HG03196 (cell line): ENCODE results near the gene SLC9B1.
"Not testable (repeated sequence)": the region's sequence is repeated elsewhere in the genome, so short reads cannot be mapped to it uniquely, and the experiment has no call there.

Experiments used
- ATAC-seq: cut with Tn5 transposase; IDR thresholded peaks from one replicate; pipeline ENCODE4 v1.9.1; 2021; ENCODE audit not compliant: unreplicated experiment

Gene SLC9B1

GRCh38 chr4:103011378-103012025 lies 8.0 kb downstream of the SLC9B1 start:
- no peak for ATAC-seq

- ATAC-seq, result no peak
Observed at GRCh38 chr4:103010804-103011203, 8.7 kb downstream of the SLC9B1 start.

GRCh38 chr4:103008875-103009729 lies 10.4 kb downstream of the SLC9B1 start:
- ATAC-seq, result no peak

GRCh38 chr4:103002551-103002950 lies 17.0 kb downstream of the SLC9B1 start:
- no peak for ATAC-seq

DNA sequence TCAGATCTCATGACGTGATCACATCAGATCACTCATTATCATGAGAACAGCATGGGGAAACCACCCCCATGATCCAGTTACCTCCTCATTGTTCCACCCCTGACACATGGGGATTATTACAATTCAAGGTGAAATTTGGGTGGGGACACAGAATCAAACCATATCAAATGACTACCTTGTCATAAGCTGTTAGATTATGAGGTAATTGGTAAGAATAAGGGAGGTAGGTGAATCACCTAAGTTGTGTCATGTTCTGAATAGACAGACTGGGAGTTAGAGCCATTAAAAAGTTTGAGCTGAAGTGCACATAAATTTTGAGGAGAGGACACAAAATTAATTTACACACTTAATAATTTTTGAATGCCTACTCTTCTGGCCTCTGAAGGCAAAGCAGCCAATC lies 24.7 kb downstream of the SLC9B1 start:
- ATAC-seq, result no peak

GRCh38 chr4:102993985-102994384 lies 25.5 kb downstream of the SLC9B1 start:
- ATAC-seq, result not testable (repeated sequence)

GRCh38 chr4:102988429-102989020 lies 31.0 kb downstream of the SLC9B1 start:
- ATAC-seq, result no peak

GRCh38 chr4:102981005-102981404 lies 38.5 kb downstream of the SLC9B1 start:
- no peak for ATAC-seq

GRCh38 chr4:102961813-102962212 lies 57.7 kb downstream of the SLC9B1 start:
- ATAC-seq, result not testable (repeated sequence)

- ATAC-seq, result no peak
Observed at GRCh38 chr4:102959496-102959895, 60.0 kb downstream of the SLC9B1 start.

GRCh38 chr4:102945066-102945465 lies 74.4 kb downstream of the SLC9B1 start:
- no peak for ATAC-seq

DNA sequence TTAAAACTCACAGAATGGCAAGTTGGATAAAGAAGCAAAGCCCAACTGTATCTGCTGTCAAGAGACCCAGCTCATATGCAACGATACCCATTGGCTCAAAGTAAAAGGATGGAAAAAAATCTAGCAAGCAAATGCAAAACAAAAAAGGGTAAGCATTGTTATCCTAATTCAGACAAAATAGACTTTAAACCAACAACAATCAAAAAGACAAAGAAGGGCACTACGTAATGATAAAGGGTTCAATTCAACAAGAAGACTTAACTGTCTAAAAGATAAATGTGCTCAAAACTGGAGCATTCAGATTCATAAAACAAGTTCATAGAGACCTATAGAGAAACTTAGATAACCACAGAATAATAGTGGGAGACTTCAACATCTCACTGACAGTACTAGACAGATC lies 81.4 kb downstream of the SLC9B1 start:
- ATAC-seq, result not testable (repeated sequence)

GRCh38 chr4:102935716-102936115 lies 83.8 kb downstream of the SLC9B1 start:
- no peak for ATAC-seq

GRCh38 chr4:102919697-102920096 lies 99.8 kb downstream of the SLC9B1 start:
- not testable (repeated sequence) for ATAC-seq

DNA sequence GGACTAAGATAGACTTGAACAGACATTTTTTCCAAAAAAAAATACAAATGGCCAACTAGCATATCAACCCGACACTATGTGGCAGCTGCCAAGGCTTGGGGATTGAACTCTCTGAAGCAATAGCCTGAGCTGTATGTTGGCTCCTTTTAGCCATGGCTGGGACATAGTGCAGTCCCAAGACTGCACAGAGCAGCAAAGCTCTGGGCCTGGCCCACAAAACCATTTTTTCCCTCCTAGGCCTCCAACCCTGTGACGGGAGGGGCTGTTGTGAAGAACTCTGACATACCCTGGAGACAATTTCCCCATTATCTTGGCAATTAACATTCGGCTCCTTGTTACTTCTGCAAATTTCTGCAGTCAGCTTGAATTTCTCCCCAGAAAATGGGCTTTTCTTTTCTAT lies 100.6 kb downstream of the SLC9B1 start:
- ATAC-seq, result no peak

- no peak for ATAC-seq
Observed at GRCh38 chr4:102901804-102902203, 117.7 kb downstream of the SLC9B1 start.

GRCh38 chr4:102897610-102898009 lies 121.9 kb downstream of the SLC9B1 start:
- ATAC-seq, result not testable (repeated sequence)

DNA sequence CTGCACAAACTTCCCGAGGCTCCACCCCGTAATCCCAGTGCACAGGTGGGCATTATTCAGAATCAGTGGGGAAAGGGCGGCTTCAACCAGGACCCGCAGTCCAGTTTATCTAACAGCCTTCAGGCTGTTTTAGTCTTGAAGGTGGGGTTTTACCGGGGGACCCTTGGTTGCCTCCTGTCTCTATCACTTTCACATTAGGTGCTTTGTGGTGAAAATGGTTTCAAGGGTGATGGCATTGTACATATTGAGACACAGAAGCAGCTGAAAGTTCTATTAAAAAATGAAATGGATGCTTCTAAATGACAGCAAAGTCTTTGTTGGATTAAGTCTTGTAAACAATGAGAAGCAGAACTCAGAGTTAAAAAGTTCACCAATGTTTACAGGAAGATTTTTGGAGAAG lies 123.0 kb downstream of the SLC9B1 start:
- ATAC-seq, result not testable (repeated sequence)

GRCh38 chr4:102889866-102890265 lies 129.6 kb downstream of the SLC9B1 start:
- not testable (repeated sequence) for ATAC-seq

- not testable (repeated sequence) for ATAC-seq
Observed at GRCh38 chr4:102888570-102888969, 130.9 kb downstream of the SLC9B1 start.

DNA sequence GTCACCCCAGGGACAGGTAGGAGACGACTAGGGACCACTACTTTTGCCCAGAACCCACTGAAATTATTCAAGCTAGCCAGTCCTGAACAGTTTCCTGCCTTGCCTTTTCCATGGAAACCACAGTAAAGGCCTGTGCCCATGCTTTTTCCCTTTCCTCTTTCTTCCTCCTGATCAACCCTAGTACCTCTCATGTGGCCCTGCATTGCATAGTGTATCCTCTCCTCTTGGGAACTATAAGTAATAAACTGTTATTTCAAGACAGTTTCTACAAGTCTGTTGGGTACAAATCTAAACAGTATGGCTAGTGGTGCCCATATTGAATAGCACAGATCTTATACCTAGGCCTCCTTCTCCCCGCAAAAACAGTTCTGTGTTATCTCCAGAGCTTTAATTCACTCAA lies 136.2 kb downstream of the SLC9B1 start:
- ATAC-seq, result no peak

DNA sequence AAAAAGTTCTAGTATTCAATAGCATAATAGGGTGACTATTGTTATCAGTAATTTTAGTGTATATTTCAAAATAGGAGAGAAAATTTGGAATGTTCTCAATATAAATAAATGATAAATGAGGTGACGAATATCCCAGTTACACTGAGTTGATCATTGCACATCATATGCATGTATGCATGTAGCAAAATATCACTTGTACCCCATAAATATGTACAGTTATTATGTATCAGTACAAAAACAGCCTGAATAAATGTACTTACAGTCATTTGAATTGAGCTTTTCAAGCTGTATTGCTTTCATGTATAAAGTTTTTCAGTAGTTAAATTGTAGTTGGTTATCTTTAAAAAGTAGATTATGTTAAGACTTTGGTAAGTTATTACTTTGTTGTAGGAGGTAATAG lies 138.2 kb downstream of the SLC9B1 start:
- no peak for ATAC-seq
